Activated naive CD8-positive, alpha-beta T cell treated with anti-CD3 and anti-CD28 coated beads, Interleukin-2, amount 10 ng/mL, durations not matched to agents 7 days and 5 days (primary cell): ENCODE measurements around the gene LAMTOR2. TPM values are rescaled to one million over a fixed set of nuclear protein-coding genes. Genes with fewer than 3 reads are reported as not detected.
A peak's percentile ranks its signal among the peaks of the same experiment; 100 is the strongest.
"Not testable (repeated sequence)": the region's sequence is repeated elsewhere in the genome, so short reads cannot be mapped to it uniquely, and the experiment has no call there.

ENCODE experiments used
- ATAC-seq: fragments of 150-1000 bp; cut with Tn5 transposase; one replicate; pipeline ENCODE4 v1.10.0; 2021; ENCODE audit warnings: low read depth, moderate library complexity
- POLR2A ChIA-PET: fragments of 350-600 bp; sonication (Branson Sonifier 250); formaldehyde crosslinking; loops from one replicate; lab custom pipeline; 2021; ENCODE audit warnings: antibody characterized with exemption; lab: Charles Lee
- DNase-seq: peaks from one replicate; pipeline ENCODE4 v3.0.0; 2021
- H3K27ac Mint-ChIP-seq: one replicate; pipeline ENCODE4 v1.8.0; 2022; ENCODE audit warnings: mild to moderate bottlenecking, mixed read lengths
- H3K27me3 Mint-ChIP-seq: one replicate; pipeline ENCODE4 v1.8.0; 2022; ENCODE audit warnings: mild to moderate bottlenecking, moderate library complexity, mixed read lengths
- H3K36me3 Mint-ChIP-seq: one replicate; pipeline ENCODE4 v1.8.0; 2021; ENCODE audit warnings: mild to moderate bottlenecking, mixed read lengths
- H3K4me1 Mint-ChIP-seq: one replicate; pipeline ENCODE4 v1.8.0; 2021; ENCODE audit warnings: mixed read lengths
- H3K4me3 Mint-ChIP-seq: one replicate; pipeline ENCODE4 v1.8.0; 2022; ENCODE audit warnings: mild to moderate bottlenecking, moderate library complexity, mixed read lengths
- H3K9me3 Mint-ChIP-seq: one replicate; pipeline ENCODE4 v1.8.0; 2021; ENCODE audit warnings: mixed read lengths
- total RNA-seq, 2 experiments: library from RNA; stranded (reverse); gene quantifications; one replicate each; pipeline ENCODE4 v1.2.3, GENCODE V29; 2021

The LAMTOR2 gene
- total RNA-seq, 2 experiments from 2014 or later, result 50.9 to 52.6 TPM

DNA sequence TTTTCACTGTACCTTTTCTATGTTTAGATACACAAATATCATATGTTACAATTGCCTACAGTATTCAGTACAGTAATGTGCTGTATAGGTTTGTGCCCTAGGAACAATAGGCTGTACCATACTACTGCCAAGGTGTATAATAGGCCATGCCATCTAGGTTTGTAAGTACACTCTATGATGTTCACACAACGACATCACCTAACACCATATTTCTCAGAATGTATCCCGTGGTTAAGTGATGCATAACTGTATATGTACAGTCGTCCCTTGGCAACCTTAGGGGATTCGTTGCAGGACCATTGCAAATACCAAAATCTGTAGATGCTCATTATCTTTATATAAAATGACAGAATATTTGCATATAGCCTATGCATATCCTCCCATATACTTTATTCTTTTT lies 28.0 kb upstream of the LAMTOR2 start:
- DNase-seq, result no peak
- Mint-ChIP-seq H3K36me3 (no peaks in the 10 kb centered on the region), H3K4me3 (no peak overlapping the region), H3K27ac (no peak overlapping the region), H3K4me1 (peaks cover 11% of the 10 kb centered on the region), H3K9me3 (no peaks in the 10 kb centered on the region), H3K27me3 (peaks cover 5% of the 10 kb centered on the region)
- no peak for ATAC-seq
- POLR2A ChIA-PET, result no interaction called here

DNA sequence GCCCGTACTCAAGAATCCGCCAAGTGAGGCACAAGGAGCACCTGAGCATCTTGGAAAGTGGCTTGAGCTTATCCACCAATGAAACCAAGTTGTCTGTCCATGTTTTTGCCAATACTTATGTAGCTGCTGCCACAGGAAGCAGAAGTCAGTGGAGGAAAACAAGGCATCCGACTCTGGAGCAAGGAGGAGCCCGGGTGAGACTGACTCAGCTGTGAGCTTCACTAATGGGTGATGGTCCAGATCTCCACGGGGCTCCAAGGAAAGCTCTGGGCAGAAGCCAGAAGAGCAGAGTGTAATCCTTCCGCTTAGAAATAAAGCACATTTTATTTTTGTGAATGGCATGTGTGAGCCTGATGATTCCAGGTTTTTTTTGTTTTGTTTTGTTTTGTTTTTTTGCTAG lies 21.6 kb upstream of the LAMTOR2 start:
- POLR2A ChIA-PET, result interaction anchor here (0.7 kb wide), 1 partner anchor 12 kb away, joined by 4 read pairs; no protein-coding TSS in a partner anchor
- H3K27me3 Mint-ChIP-seq, result peaks cover 6% of the 10 kb centered on the region
- no peak overlapping the region for H3K4me3 Mint-ChIP-seq
- ATAC-seq (no peak), DNase-seq (no peak)
- no peak overlapping the region for H3K27ac Mint-ChIP-seq
- no peaks in the 10 kb centered on the region for H3K9me3 Mint-ChIP-seq
- peaks cover 3% of the 10 kb centered on the region for H3K4me1 Mint-ChIP-seq
- H3K36me3 Mint-ChIP-seq, result peaks cover 5% of the 10 kb centered on the region

DNA sequence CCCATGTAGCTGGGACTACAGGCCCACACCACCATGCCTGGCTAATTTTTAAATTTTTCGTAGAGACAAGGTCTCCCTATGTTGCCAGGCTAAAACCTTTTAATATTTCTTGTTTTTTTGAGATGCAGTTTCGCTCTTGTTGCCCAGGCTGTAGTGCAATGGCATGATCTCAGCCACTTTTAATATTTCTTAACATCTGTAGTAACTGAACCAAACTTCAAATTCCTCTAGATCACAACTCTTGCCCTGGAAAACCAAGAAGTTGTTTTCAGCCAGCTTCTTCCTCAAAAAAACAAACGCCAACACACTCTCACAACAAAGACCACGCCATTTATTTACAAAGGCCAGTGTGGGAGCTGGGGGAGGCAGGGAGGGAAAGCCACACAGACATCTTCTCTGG lies 19.6 kb upstream of the LAMTOR2 start:
- H3K27ac Mint-ChIP-seq, H3K9me3 Mint-ChIP-seq, DNase-seq, H3K36me3 Mint-ChIP-seq, H3K4me1 Mint-ChIP-seq, POLR2A ChIA-PET, H3K4me3 Mint-ChIP-seq, H3K27me3 Mint-ChIP-seq, ATAC-seq: not testable (repeated sequence)

DNA sequence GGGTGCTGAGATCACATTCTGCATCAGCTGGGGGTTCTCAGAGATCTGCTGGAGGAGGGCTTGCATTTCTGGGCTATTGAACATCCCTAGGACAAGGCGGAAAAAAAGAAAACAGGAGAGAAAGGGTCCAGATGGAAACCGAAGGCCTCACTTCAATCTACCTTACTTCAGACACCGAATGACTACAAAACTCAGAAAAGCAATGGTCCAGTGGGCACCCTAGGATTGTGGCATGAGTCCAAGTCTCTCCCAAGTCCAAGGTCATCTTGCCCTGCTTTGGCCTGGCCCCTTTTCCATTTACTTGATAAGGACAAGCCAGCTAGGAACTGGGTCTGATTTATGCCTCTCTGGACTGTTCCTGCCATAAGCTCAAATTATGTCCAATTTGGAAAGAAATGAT lies 11.8 kb upstream of the LAMTOR2 start:
- no peak for DNase-seq
- peaks cover 8% of the 10 kb centered on the region for H3K4me1 Mint-ChIP-seq
- POLR2A ChIA-PET, result no interaction called here
- H3K36me3 Mint-ChIP-seq, result peaks cover 19% of the 10 kb centered on the region
- H3K27ac Mint-ChIP-seq, result no peak overlapping the region
- H3K27me3 Mint-ChIP-seq, result no peaks in the 10 kb centered on the region
- no peak overlapping the region for H3K4me3 Mint-ChIP-seq
- no peaks in the 10 kb centered on the region for H3K9me3 Mint-ChIP-seq
- no peak for ATAC-seq

DNA sequence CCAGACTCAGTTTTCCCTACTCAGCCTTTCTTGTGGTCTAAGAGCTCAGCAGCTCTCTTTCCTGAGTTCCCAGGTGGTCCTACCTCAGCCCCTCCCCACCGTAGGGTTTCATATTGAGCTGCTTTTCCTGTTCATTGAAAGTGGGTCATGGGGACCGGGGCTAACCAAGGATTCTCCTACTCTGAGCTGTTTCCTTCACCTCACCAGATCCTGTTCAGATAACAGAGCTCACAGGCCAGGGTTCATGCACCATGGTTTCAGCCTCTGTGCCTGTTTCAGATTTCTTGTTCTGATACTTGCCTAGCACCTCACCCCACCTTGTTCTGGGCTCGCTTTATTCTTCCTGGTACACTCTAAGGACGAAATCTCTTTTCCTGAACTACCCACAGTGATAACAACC lies 9.5 kb upstream of the LAMTOR2 start:
- H3K9me3 Mint-ChIP-seq, result no peaks in the 10 kb centered on the region
- peak overlapping the region; percentile 59 for H3K27ac Mint-ChIP-seq
- DNase-seq (no peak), ATAC-seq (peak; percentile 58)
- POLR2A ChIA-PET, result interaction anchor here (0.5 to 1.0 kb wide), 4 partner anchors 8 to 106 kb away, joined by 3 to 4 read pairs (median 3); partner anchors contain the start of gene UBQLN4
- H3K4me3 Mint-ChIP-seq, result no peak overlapping the region
- peaks cover 8% of the 10 kb centered on the region for H3K4me1 Mint-ChIP-seq
- H3K36me3 Mint-ChIP-seq, result peaks cover 24% of the 10 kb centered on the region
- H3K27me3 Mint-ChIP-seq, result no peaks in the 10 kb centered on the region

DNA sequence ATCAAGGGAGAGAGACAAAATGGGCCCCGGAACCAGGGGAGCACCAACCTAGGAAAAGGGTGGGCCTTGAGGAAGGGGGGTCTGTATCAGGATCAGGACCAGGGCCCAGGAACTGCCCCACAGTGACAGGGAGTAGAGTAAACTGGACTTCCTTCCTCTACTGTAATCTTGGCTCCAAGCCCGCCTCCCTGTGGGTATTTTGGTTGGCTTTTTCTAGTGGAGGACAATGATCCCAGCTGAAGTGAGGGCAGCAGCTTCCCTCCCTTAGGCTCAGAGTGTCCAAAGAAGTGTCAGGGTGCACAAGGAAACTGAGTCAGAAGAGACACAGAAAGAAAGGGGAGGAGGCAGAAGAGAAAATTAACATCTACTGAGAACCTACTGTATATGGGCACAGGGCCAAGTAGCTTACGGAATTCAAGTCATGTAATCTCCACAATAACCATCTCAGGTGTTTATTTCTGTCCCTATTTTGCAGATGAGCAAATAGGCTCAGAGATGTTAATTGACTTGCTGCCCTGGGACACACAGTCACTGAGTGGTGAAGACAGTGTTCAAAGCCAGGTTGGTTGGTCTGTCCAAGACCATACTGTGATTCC lies 5.8 kb upstream of the LAMTOR2 start:
- ATAC-seq (no peak), DNase-seq (no peak)
- peaks cover 16% of the 10 kb centered on the region for H3K4me1 Mint-ChIP-seq
- POLR2A ChIA-PET, result interaction anchor here (1.4 kb wide), 1 partner anchor 103 kb away, joined by 3 read pairs; no protein-coding TSS in a partner anchor
- H3K27me3 Mint-ChIP-seq, result no peaks in the 10 kb centered on the region
- no peaks in the 10 kb centered on the region for H3K9me3 Mint-ChIP-seq
- no peak overlapping the region for H3K27ac Mint-ChIP-seq
- peaks cover 14% of the 10 kb centered on the region for H3K36me3 Mint-ChIP-seq
- H3K4me3 Mint-ChIP-seq, result no peak overlapping the region

DNA sequence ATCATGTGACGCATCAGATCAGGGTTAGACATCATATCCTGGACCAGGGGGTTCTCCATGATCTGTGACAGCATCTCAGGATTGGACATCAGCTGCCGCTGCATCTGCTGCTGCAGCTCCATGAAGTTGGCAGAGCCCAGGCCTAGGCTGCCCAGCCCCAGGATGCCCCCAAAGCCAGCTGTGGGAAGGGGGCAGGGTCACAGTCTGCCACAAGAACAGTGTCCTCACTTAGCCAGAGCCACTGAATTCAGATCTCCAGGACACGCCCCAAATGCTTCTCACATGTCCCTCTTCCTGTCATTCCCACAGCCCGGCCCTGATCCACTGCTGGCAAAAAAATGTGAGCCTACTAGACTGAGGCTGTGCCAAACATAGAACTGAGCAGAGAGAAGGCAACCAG lies 4.2 kb upstream of the LAMTOR2 start:
- no peak overlapping the region for H3K4me3 Mint-ChIP-seq
- DNase-seq (no peak), ATAC-seq (no peak)
- POLR2A ChIA-PET, result interaction anchor here (1.4 kb wide), 1 partner anchor 104 kb away, joined by 3 read pairs; no protein-coding TSS in a partner anchor
- peaks cover 12% of the 10 kb centered on the region for H3K4me1 Mint-ChIP-seq
- peaks cover 6% of the 10 kb centered on the region for H3K36me3 Mint-ChIP-seq
- H3K27me3 Mint-ChIP-seq, result no peaks in the 10 kb centered on the region
- no peaks in the 10 kb centered on the region for H3K9me3 Mint-ChIP-seq
- no peak overlapping the region for H3K27ac Mint-ChIP-seq

DNA sequence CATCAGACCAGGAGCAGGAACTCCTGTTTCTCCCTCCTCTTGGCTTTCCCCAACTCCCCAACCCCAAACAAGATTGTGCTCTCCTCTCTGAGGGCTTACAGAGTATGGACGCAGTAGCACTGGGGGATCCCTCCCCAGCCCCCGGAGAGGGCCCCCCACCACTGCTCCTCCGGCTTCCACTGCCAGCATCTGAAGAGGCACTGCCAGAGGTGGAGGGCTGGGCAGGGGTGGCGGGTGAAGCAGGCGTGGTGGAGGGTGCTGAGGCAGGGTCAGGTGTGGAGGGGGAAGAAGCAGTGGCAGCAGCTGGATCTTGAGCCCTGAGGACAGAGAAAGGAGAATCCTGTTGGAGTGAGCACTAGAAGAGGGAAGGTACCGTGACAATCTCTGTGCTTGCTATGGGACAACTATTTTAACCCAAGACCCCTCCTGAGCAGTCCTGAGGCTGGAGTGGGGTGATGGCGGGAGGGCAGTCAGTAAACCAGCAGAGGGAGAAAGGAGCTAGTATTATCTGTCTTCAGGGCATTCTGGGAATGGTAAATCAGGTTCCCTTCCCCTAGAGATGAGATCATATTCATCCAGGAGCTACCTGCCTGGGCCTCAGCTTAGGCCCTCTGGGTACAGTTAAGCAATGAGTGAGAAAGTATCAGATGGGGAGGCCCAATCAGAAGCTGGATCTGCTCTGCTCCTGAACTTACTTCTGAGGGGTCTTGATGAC lies 3.4 kb upstream of the LAMTOR2 start:
- DNase-seq (no peak), ATAC-seq (no peak)
- Mint-ChIP-seq H3K27ac (no peak overlapping the region), H3K27me3 (no peaks in the 10 kb centered on the region), H3K9me3 (no peaks in the 10 kb centered on the region), H3K36me3 (peaks cover 5% of the 10 kb centered on the region), H3K4me1 (peaks cover 15% of the 10 kb centered on the region), H3K4me3 (no peak overlapping the region)
- POLR2A ChIA-PET, result interaction anchor here (0.8 to 1.4 kb wide), 2 partner anchors 30 to 117 kb away, joined by 4 to 5 read pairs; partner anchors contain the start of genes KHDC4 and SSR2

DNA sequence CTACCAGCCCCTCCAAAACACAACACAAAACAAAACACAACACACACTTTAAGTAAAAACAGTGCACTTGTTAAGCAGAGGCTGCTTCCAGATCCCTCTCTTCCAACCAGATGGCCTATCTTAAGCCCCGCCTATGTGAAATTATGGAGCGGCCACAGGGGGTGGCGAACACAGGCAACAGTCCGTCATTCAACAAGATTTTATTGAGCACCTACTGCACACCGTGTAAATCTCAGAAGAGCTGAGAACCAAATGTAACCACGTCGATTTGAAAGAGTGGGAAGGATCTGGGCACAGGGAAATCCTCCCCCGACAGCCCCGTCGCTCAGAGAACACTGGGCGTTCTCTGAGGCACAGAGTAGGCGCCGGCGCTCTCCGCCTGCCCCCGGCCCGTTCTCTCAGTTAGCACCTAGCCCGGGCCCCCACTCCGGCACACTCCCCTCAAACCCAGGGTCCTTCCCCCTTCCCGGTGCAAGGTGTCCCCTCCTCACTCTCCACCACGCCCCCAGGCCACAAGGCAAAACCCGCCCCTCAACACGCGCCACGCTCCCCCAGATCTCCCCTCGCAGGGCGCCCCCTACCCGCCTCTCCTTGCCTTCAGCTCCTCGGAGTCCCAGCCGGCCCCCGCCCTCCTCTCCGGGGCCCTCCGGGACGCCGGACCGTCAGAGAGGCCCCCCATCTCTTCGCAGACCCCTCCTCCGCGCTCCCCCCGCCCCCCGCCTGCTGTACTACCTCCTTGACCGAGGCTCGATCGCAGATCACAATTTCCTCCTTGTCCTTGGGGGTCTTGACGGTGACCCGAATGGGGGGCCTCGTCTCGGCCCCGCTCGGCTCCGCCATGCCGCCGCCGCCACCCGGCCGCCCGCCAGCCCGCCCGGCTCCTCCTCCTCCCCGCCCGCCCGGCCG lies 1.5 kb upstream of the LAMTOR2 start:
- Mint-ChIP-seq H3K4me3 (peak overlapping the region; percentile 96), H3K4me1 (peaks cover 19% of the 10 kb centered on the region), H3K9me3 (no peaks in the 10 kb centered on the region), H3K27ac (peak overlapping the region; percentile 87), H3K36me3 (peaks cover 8% of the 10 kb centered on the region), H3K27me3 (no peaks in the 10 kb centered on the region)
- ATAC-seq (peak; percentile 21), DNase-seq (peak; percentile 75)
- POLR2A ChIA-PET, result interaction anchor here (0.6 to 1.0 kb wide), 4 partner anchors 8 to 119 kb away, joined by 3 to 4 read pairs (median 4); no protein-coding TSS in a partner anchor

DNA sequence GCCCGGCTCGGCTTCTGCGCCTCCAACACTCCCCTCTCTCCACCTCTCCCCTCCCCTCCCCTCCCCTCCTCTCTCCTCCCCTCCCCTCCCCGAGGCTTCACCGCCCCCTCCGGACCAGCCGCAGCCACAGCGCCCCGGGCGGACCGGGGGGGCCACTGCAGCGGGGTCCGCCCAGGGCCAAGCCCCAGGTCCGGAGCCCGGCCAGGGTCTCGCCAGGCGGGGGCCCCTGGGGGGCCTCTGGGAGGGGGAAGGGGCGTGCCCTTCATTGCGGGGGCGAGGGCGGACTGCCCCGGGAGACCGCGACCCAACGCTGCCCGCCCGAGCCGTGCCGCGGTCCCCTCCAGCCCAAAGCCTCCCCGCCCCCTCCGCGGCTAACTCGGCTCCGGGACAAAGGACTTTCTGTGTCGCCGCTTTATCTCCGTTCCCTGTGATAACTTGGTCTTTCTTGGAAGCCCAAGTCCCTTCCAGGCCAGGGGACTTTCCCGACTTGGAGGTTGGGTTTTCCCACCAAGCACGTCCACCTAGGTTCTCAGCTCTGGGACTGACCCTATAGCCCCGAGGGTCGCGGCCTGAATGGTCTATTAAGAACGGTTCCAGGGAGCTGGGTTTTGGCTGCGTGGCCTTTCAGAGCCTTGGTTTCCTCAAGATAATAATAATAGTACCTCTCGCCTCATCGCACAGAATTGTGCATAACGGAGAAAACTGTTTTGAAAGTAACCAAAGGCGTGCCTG lies 648 bp upstream of the LAMTOR2 start, which contains the start of gene UBQLN4:
Gene UBQLN4 (minus strand): TSS at position 31 of the 732 bp plus-strand sequence. CDS start 97 bp downstream, outside the sequence.
- POLR2A ChIA-PET, result interaction anchor here (0.6 to 1.0 kb wide), 4 partner anchors 9 to 120 kb away, joined by 3 to 4 read pairs (median 4); no protein-coding TSS in a partner anchor
- Mint-ChIP-seq H3K27me3 (no peaks in the 10 kb centered on the region), H3K9me3 (no peaks in the 10 kb centered on the region), H3K4me3 (peak within 1 kb of the TSS; percentile 96), H3K36me3 (peaks cover 8% of the 10 kb centered on the region), H3K27ac (peak within 1 kb of the TSS; percentile 87), H3K4me1 (peaks cover 19% of the 10 kb centered on the region)
- DNase-seq (peak; percentile 90), ATAC-seq (peak; percentile 52)

DNA sequence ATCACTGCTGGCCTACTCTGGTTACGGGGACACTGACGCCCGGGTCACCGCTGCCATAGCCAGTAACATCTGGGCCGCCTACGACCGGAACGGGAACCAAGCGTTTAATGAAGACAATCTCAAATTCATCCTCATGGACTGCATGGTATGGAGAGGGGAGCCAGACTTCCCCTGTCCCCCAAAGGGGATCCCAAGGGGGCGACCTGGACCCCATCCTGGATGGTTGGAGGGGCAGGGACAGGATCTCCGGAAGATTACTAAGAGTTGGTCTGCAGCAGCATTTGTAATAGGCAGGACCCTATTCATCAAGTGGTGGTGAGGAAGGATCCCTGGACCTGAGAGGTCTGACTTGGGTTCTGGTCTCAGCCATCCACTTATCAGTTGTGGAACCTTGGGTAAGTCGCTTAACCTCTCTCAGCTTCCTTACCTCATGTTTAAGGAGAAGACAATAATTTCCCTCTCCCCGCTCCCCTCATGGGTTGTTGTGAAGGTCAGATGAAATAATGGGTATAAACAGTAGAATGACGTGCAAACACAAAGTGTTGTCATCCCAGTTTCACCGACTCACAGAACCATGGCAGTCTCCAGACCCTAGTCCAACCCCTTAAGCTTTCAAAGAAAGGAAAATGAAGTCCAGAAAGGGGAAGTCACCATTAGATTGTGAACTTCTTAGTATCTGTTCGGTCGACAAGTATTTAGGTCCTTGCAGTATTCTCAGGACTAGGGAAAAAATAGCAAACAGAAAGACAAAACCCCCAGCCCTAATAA lies 883 bp downstream of the LAMTOR2 start:
- Mint-ChIP-seq H3K9me3 (no peaks in the 10 kb centered on the region), H3K4me3 (peak overlapping the region; percentile 83), H3K27me3 (no peaks in the 10 kb centered on the region), H3K4me1 (peaks cover 19% of the 10 kb centered on the region), H3K36me3 (peaks cover 3% of the 10 kb centered on the region), H3K27ac (peak overlapping the region; percentile 85)
- POLR2A ChIA-PET, result interaction anchor here (1.1 kb wide), 1 partner anchor 11 kb away, joined by 4 read pairs; no protein-coding TSS in a partner anchor
- DNase-seq, result no peak
- ATAC-seq, result no peak
